Measurements from ENCODE around the gene VPS54.

GRCh38 chr2:63976125-63976510 lies 43.1 kb downstream of the VPS54 start:
- no peak for TF ChIP-seq CTCF (IDR thresholded peaks at IDR 0.05; ENCODE audit: insufficient read depth, low read length, poor library complexity, severe bottlenecking)
- TF ChIP-seq EZH2phosphoT487 (conservative IDR thresholded peaks at IDR 0.05; ENCODE audit: low read length) = no peak

Measured in SU-DHL-6 (cell line).